Progenitor cell of endocrine pancreas (in vitro differentiated cells): Measurements from ENCODE around the gene FAM185A. TPM values are rescaled to one million over a fixed set of nuclear protein-coding genes. Genes with fewer than 3 reads are reported as not detected.
A peak's percentile ranks its signal among the peaks of the same experiment; 100 is the strongest.
"Not testable (repeated sequence)": the region's sequence is repeated elsewhere in the genome, so short reads cannot be mapped to it uniquely, and the experiment has no call there.

Experiments
- DNase-seq: peaks from one replicate; pipeline ENCODE4 v3.0.0; 2021; ENCODE audit warnings: low spot score; ENCODE audit not compliant: unreplicated experiment
- H3K27ac Mint-ChIP-seq: 2 replicates; pipeline ENCODE4 v1.8.0; 2021; ENCODE audit warnings: mild to moderate bottlenecking, moderate library complexity, mixed read lengths
- H3K27me3 Mint-ChIP-seq: 2 replicates; pipeline ENCODE4 v1.8.0; 2021; ENCODE audit warnings: mixed read lengths
- H3K36me3 Mint-ChIP-seq: 2 replicates; pipeline ENCODE4 v1.8.0; 2022; ENCODE audit warnings: mixed read lengths; ENCODE audit not compliant: insufficient read depth
- H3K4me1 Mint-ChIP-seq: 2 replicates; pipeline ENCODE4 v1.8.0; 2021; ENCODE audit warnings: low read depth, mixed read lengths
- H3K4me3 Mint-ChIP-seq: 2 replicates; pipeline ENCODE4 v1.8.0; 2021; ENCODE audit warnings: low read depth, mild to moderate bottlenecking, moderate library complexity, mixed read lengths
- H3K9me3 Mint-ChIP-seq: 2 replicates; pipeline ENCODE4 v1.8.0; 2021; ENCODE audit warnings: low read depth, mixed read lengths
- total RNA-seq: library from RNA; stranded (reverse); gene quantifications from 2 replicates; pipeline ENCODE4 v1.2.1, GENCODE V29; 2021
- TF ChIP-seq, protein P1 (sequence below): fragments of 200-600 bp; sonication (generic); IDR thresholded peaks from one replicate; pipeline ENCODE4 v1.5.0; 2021; ENCODE audit warnings: antibody characterized with exemption, mild to moderate bottlenecking; ENCODE audit not compliant: unreplicated experiment

Gene FAM185A
- total RNA-seq, 1 donor from 2014 or later: 19.4 TPM

DNA sequence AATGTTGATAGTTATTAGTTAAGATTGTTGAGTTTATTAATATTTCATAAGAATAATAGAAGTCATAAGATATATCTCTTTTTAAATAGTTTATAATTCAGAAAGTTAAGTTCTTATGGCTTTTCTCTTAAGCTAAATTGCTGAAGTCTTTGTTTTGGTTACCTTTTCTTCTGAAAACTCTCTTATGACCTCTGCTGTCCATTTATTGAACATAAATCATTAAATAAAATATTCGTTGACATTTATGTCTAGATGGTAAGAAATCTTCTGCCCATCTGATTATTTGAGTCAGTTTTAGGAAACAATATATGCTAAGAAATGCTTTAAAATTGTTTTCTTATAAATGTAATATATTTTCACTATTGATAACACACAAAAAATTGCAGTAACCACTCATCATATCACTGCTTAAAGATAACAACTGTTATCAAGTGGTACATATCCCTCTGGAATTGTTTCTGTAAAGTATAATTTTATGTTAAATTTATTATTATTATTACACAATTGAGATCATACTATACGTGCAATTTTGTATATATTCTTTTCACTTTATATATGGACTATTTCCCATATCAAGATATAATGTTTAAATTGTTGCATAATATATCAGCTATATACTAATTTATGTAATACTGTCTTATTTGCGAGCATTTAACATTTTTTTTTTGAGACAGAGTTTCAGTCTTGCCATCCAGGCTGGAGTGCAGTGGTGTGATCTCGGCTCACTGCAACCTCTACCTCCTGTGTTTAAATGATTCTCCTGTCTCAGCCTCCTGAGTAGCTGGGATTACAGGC lies 3.1 kb upstream of the FAM185A start:
- not testable (repeated sequence) for H3K27me3 Mint-ChIP-seq, H3K4me3 Mint-ChIP-seq, H3K27ac Mint-ChIP-seq, H3K9me3 Mint-ChIP-seq, H3K36me3 Mint-ChIP-seq, DNase-seq
- H3K4me1 Mint-ChIP-seq: peaks cover 11% of the 10 kb centered on the region

DNA sequence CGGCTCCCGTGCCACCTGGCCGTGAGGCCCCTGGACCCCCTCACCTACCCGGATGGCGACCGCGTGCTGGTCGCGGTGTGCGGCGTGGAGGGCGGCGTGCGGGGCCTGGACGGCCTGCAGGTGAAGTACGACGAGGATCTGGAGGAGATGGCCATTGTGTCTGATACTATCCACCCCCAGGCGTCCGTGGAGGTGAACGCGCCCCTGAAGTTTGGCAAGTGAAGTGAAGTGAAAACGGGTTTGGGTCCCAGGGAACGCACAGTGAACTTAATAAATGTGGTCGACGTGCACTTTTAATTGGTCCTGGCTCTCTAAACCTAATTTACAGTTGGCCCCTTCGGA lies 617 bp downstream of the FAM185A start:
- H3K9me3 Mint-ChIP-seq, H3K36me3 Mint-ChIP-seq, DNase-seq, H3K27me3 Mint-ChIP-seq: not testable (repeated sequence)
- H3K4me1 Mint-ChIP-seq: peaks cover 14% of the 10 kb centered on the region
- peak overlapping the region; percentile 89 for H3K4me3 Mint-ChIP-seq
- H3K27ac Mint-ChIP-seq: peak overlapping the region; percentile 69

DNA sequence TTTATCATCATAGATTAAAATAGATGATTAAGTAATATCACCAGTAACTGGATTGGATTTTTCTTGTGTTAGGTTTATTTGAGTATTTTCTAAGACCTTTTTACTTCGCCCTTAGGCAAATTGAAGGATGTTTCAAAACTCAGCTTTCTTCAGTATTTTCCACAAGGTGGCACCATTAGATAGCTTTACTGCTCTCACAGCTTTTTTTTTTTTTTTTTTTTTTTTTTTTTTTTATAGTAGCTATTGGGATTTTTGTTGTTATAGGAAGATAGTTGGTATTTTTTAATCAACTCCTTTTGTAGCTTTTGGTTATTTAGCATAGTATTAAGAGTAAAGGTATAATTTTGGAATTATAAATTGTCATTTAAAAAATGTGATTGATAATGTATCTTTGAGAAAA lies 9.4 kb downstream of the FAM185A start:
- H3K9me3 Mint-ChIP-seq, H3K36me3 Mint-ChIP-seq, H3K27me3 Mint-ChIP-seq, DNase-seq, H3K4me1 Mint-ChIP-seq, H3K27ac Mint-ChIP-seq, H3K4me3 Mint-ChIP-seq: not testable (repeated sequence)
- TF ChIP-seq, protein P1, sequence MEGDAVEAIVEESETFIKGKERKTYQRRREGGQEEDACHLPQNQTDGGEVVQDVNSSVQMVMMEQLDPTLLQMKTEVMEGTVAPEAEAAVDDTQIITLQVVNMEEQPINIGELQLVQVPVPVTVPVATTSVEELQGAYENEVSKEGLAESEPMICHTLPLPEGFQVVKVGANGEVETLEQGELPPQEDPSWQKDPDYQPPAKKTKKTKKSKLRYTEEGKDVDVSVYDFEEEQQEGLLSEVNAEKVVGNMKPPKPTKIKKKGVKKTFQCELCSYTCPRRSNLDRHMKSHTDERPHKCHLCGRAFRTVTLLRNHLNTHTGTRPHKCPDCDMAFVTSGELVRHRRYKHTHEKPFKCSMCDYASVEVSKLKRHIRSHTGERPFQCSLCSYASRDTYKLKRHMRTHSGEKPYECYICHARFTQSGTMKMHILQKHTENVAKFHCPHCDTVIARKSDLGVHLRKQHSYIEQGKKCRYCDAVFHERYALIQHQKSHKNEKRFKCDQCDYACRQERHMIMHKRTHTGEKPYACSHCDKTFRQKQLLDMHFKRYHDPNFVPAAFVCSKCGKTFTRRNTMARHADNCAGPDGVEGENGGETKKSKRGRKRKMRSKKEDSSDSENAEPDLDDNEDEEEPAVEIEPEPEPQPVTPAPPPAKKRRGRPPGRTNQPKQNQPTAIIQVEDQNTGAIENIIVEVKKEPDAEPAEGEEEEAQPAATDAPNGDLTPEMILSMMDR: peak; percentile 53

DNA sequence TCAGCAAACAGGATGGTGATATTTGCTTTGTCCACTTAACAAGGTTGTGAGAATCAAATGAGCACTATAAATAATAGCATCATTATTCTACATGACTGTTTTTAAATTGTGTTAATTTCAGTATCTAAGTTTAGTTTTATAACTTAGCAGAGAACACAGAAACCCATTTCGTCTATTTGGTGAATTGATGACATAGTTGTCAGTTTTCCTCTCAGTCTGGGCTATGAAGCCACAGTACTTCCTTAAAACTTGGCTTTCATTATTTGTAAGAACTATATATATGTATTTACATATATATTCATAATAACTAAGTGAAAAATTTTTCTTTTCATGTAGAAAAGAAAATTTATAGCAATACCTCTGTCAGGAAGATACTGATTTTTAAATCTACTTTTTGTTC lies 11.1 kb downstream of the FAM185A start:
- H3K4me1 Mint-ChIP-seq, H3K27me3 Mint-ChIP-seq, H3K27ac Mint-ChIP-seq, DNase-seq, H3K36me3 Mint-ChIP-seq, H3K9me3 Mint-ChIP-seq, H3K4me3 Mint-ChIP-seq: not testable (repeated sequence)

DNA sequence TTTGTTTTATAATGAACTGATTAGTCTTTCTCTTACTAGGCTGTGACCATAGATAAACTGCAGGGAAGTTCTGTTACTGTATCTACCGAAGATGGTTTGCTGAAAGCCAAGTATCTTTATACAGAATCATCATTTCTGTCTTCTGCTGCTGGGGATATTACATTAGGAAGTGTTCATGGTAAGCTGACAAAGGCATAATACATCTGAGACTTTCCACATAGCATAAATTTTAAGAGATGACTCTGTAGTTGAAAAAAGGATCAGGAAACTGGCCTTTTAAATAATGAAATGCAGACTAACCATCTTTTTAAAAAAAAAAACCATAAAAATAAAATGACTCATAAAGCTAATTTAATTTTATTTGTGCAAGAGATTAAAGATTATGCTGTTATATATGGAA lies 12.4 kb downstream of the FAM185A start:
- not testable (repeated sequence) for H3K36me3 Mint-ChIP-seq, H3K4me1 Mint-ChIP-seq

DNA sequence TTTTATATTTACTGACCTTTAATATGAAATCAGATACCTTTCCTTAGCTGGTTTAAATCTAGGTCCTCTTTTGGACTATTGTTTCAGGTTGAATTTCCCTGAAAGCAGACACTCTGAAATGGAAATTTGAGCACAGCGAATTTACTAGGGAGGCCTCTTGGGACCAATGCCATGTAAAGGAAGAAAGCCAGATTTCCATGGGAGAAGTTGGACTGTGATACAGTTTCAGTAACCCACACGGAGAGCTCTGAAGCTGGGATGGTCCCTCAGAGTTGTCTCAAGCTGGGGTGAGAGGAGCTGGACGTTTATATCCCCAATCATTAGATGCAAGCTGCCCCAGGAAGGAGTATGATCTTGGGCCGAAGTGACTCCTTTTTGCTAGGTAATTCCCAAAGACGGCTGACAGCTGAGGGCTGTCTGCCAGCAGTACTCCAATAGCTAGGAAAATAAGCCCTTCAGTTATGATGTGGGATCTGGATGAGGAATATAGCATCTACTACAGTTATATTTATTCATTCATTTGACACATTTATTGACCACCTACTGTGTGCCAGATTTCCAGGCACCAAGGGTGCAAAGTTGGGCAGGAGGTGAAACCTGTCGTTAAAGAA lies 14.6 kb downstream of the FAM185A start:
- not testable (repeated sequence) for H3K27me3 Mint-ChIP-seq, H3K4me1 Mint-ChIP-seq, H3K36me3 Mint-ChIP-seq

More for the DNA sequence above, 12.4 kb downstream of the FAM185A start:
- H3K27me3 Mint-ChIP-seq, DNase-seq, H3K4me3 Mint-ChIP-seq, H3K9me3 Mint-ChIP-seq, H3K27ac Mint-ChIP-seq: not testable (repeated sequence)

DNA sequence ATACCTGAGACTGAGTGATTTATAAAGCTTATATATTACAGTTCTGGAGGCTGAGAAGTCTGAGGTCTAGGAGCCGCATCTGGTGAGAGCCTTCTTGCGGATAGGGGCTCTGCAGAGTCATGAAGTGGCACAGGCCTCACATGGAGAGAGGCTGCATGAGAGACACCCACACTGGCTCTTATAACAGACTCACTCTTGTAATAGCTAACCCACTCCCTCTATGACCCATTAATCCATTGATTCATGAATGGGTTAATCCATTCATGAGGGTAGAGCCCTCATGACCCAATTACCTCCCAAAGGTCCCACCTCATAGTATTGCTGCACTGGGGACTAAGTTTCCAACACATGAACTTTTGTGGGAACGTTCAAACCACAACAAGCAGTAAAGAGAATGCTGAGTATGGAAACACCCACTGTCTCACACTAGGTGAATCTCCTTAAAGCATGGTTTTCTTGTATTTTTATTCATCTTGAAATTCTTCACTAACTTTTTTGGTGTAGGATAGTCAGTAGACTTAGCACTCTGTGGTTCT lies 20.9 kb downstream of the FAM185A start:
- not testable (repeated sequence) for H3K9me3 Mint-ChIP-seq, DNase-seq, H3K27me3 Mint-ChIP-seq, H3K27ac Mint-ChIP-seq, H3K36me3 Mint-ChIP-seq, H3K4me3 Mint-ChIP-seq, H3K4me1 Mint-ChIP-seq

More for the DNA sequence above, 14.6 kb downstream of the FAM185A start:
- not testable (repeated sequence) for H3K27ac Mint-ChIP-seq, DNase-seq, H3K4me3 Mint-ChIP-seq, H3K9me3 Mint-ChIP-seq

DNA sequence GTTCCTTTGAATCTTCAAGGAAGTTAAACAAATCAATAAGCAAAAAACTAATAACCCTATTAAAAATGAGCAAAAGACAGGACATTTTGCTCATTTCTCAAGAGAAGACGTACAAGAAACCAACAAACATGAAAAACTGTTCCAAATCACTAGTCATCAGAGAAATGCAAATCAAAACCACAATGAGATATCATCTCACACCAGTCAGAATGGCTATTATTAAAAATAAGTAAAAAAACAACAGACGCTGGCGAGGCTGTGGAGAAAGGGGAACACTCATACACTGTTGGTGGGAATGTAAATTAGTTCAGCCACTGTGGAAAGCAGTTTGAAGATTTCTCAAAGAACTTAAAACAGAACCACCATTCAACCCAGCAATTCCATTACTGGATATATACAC lies 21.7 kb downstream of the FAM185A start:
- not testable (repeated sequence) for DNase-seq, H3K27me3 Mint-ChIP-seq, H3K27ac Mint-ChIP-seq, H3K4me1 Mint-ChIP-seq, H3K36me3 Mint-ChIP-seq, H3K9me3 Mint-ChIP-seq, H3K4me3 Mint-ChIP-seq

DNA sequence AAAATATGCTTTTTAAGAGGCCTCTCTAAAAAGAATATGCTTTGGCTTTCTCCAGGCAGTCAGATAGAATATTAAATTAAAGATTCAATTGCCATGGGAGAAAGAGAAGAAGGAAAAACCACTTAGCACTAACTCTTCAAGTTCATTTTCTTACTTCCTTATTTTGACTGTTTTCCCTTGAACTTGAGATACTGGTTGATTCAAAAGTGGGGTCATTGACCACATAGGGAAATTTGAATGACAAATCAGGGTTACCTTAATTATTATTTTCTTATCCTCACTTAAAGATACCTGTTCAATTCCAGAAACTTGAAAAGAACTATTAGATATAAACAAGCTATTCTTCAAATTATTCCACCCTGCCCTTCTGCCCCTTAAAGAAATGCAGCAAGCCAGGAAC lies 27.4 kb downstream of the FAM185A start:
- H3K9me3 Mint-ChIP-seq, H3K4me3 Mint-ChIP-seq, DNase-seq, H3K4me1 Mint-ChIP-seq, H3K27ac Mint-ChIP-seq, H3K27me3 Mint-ChIP-seq: not testable (repeated sequence)
- H3K36me3 Mint-ChIP-seq: peaks cover 23% of the 10 kb centered on the region

DNA sequence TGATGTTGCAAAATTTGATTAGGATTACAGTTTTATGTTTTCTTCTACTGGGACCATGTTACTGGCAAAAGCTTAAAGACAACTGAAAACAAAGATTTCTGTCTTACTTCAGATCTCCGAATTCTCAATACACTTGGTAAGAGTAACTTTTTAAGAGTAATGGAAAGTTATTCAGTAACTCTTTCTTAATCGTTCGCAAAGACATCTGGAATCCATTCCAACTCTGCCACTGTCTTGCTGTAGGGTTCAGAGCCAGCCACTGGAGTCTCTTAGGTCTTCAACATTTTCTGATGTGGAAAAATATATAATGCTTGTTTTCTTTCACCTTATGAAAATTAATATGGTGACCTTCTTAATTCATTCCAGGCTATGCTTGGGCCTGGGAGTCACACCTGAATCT lies 29.9 kb downstream of the FAM185A start:
- H3K36me3 Mint-ChIP-seq: peaks cover 29% of the 10 kb centered on the region
- not testable (repeated sequence) for H3K27me3 Mint-ChIP-seq, H3K4me3 Mint-ChIP-seq, H3K27ac Mint-ChIP-seq, H3K4me1 Mint-ChIP-seq, DNase-seq
- peaks cover 11% of the 10 kb centered on the region for H3K9me3 Mint-ChIP-seq

DNA sequence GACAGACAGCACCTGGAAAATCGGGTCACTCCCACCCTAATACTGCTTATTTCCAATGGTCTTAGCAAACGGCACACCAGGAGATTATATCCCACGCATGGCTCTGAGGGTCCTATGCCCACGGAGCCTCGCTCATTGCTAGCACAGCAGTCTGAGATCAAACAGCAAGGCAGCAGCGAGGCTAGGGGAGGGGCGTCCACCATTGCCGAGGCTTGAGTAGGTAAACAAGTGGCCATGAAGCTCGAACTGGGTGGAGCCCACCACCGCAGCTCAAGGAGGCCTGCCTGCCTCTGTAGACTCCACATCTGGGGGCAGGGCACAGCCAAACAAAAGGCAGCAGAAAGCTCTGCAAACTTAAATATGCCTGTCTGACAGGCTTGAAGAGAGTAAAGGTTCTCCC lies 32.1 kb downstream of the FAM185A start:
- not testable (repeated sequence) for H3K27ac Mint-ChIP-seq, H3K4me3 Mint-ChIP-seq, H3K4me1 Mint-ChIP-seq, DNase-seq, H3K27me3 Mint-ChIP-seq, H3K9me3 Mint-ChIP-seq
- peaks cover 26% of the 10 kb centered on the region for H3K36me3 Mint-ChIP-seq

DNA sequence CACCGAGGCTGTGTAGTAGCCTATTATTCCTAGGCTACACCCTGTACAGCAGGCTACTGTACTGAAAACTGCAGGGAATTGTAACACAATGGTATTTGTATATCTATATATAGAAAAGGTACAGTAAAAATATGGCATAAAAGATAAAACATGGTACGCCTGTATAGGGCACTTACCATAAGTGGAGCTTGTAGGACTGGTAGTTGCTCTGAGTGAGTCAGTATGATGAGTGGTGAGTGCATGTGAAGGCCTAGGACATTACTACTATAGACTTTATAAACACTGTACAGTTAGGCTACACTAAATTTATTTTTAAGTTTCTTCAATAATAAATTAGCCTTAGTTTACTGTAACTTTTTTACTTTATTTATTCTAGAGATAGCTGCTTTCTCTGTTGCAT lies 40.0 kb downstream of the FAM185A start:
- H3K4me1 Mint-ChIP-seq, H3K27me3 Mint-ChIP-seq, H3K36me3 Mint-ChIP-seq: not testable (repeated sequence)

More for the DNA sequence above, 40.0 kb downstream of the FAM185A start:
- H3K27ac Mint-ChIP-seq, DNase-seq, H3K9me3 Mint-ChIP-seq, H3K4me3 Mint-ChIP-seq: not testable (repeated sequence)
